T-helper 1 cell treated with Interleukin-12 subunit alpha and Interleukin-12 subunit beta and Interleukin-4 antibody, amounts not matched to agents 30 ng/mL and 1 ng/mL, for 36 hours (primary cell): ENCODE measurements around the gene LRP1B. TPM values are rescaled to one million over a fixed set of nuclear protein-coding genes. Genes with fewer than 3 reads are reported as not detected.
"Not testable (repeated sequence)": the region's sequence is repeated elsewhere in the genome, so short reads cannot be mapped to it uniquely, and the experiment has no call there.

Experiments used
- intact Hi-C: fragments of 100-400 bp; cut with micrococcal nuclease; formaldehyde crosslinking; loops from one replicate; pipeline ENCODE4 v1.15.1; 2024
- total RNA-seq: library from RNA; stranded (reverse); gene quantifications from 2 replicates; pipeline ENCODE4 v1.2.3, GENCODE V29; 2022

LRP1B gene
- total RNA-seq, 1 donor from 2014 or later: not detected

- intact Hi-C loops: not testable (repeated sequence)
These were observed 961.7 kb downstream of the LRP1B start for GRCh38 chr2:141169117-141169516.

GRCh38 chr2:141162314-141162713 is 968.5 kb downstream of the LRP1B start:
- intact Hi-C loops: no loop called here

GRCh38 chr2:141151611-141152286 is 979.1 kb downstream of the LRP1B start:
- intact Hi-C loops: no loop called here

GRCh38 chr2:141142025-141142424 is 988.8 kb downstream of the LRP1B start:
- intact Hi-C loops: no loop called here

- intact Hi-C loops: no loop called here
These were observed 993.6 kb downstream of the LRP1B start for GRCh38 chr2:141137122-141137693.

- intact Hi-C loops: no loop called here
These were observed 996.9 kb downstream of the LRP1B start for GRCh38 chr2:141133883-141134282.

- intact Hi-C loops: no loop called here
These were observed 1005.4 kb downstream of the LRP1B start for GRCh38 chr2:141125432-141125831.

GRCh38 chr2:141118836-141119235 is 1012.0 kb downstream of the LRP1B start:
- intact Hi-C loops: no loop called here

GRCh38 chr2:141113301-141113700 is 1017.5 kb downstream of the LRP1B start:
- intact Hi-C loops: no loop called here

- intact Hi-C loops: no loop called here
These were observed 1021.2 kb downstream of the LRP1B start for GRCh38 chr2:141109633-141110032.

- intact Hi-C loops: no loop called here
These were observed 1025.1 kb downstream of the LRP1B start for GRCh38 chr2:141105763-141106162.

- intact Hi-C loops: no loop called here
These were observed 1027.6 kb downstream of the LRP1B start for GRCh38 chr2:141103216-141103615.

GRCh38 chr2:141079231-141079630 is 1051.6 kb downstream of the LRP1B start:
- intact Hi-C loops: no loop called here

- intact Hi-C loops: no loop called here
These were observed 1055.1 kb downstream of the LRP1B start for GRCh38 chr2:141075753-141076152.

- intact Hi-C loops: no loop called here
These were observed 1062.6 kb downstream of the LRP1B start for GRCh38 chr2:141068053-141068682.

GRCh38 chr2:141065042-141065441 is 1065.8 kb downstream of the LRP1B start:
- intact Hi-C loops: no loop called here

GRCh38 chr2:141063406-141063805 is 1067.4 kb downstream of the LRP1B start:
- intact Hi-C loops: no loop called here

- intact Hi-C loops: no loop called here
These were observed 1068.4 kb downstream of the LRP1B start for GRCh38 chr2:141062443-141062842.

- intact Hi-C loops: no loop called here
These were observed 1068.8 kb downstream of the LRP1B start for GRCh38 chr2:141062031-141062430.

GRCh38 chr2:141058556-141058955 is 1072.3 kb downstream of the LRP1B start:
- intact Hi-C loops: no loop called here

GRCh38 chr2:141055531-141055930 is 1075.3 kb downstream of the LRP1B start:
- intact Hi-C loops: no loop called here

- intact Hi-C loops: no loop called here
These were observed 1081.9 kb downstream of the LRP1B start for GRCh38 chr2:141048951-141049350.

GRCh38 chr2:141041281-141041680 is 1089.5 kb downstream of the LRP1B start:
- intact Hi-C loops: no loop called here
